Right forelimb (tissue), 1 donor: ENCODE measurements around the gene GSX2.
A peak's percentile ranks its signal among the peaks of the same experiment; 100 is the strongest.

Experiments used
- DNase-seq: peaks from one replicate; pipeline ENCODE4 v3.0.0-alpha.2; 2018

The GSX2 gene

DNA sequence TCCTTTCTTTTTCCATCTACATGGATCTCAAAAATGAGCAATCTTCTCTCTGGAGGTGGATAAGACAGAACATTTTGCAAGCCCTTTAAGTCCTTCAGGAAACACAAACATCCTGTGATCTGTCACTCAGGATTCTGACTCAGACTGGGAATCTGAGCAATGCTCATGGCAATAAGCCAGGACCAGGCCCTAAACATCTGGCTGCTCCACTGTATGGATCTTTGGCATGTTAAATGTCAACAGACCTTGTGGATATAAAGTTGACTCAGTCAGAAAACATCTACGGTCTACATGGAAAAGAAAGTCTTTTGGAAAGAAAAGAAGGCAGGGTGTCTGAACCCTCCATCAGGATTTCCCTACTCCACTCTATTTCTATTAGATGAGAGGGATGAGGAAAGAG, 17.8 kb upstream of the GSX2 start:
- no peak for DNase-seq

DNA sequence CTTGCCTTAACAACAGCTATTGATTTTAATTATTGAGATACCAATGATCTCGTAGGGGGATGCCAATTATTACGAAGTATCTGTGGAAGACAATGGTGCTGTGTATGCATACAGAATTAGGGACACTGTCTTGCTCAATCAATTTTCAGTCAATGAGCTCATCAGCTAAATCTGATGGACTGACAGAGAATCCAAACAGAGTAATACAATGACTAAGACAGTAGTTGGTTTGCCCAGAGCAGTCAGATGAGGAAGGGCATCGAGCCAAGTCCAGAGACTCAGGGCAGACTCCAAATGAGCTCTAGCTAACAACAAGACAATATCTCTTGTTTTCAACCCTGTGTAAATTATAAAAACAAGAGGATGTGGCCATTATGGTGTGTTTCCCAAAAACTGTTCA, 14.7 kb upstream of the GSX2 start:
- DNase-seq: no peak

DNA sequence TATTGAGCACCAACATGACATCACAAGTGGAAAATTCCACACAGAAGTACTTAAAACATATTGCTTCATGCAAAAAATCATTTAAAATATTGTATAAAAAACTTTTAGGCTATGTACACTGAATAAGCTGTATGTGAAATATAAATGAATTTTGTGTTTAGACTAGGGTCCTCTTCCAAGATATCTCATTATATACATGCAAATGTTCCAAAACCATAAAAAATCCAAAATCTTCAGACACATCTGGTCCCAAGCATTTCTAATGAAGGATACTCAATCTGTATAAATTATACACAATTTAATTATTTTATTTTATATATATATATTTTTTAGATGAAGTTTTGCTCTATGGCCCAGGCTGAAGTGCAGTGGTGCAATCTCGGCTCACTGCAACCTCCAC, 10.1 kb upstream of the GSX2 start:
- DNase-seq: no peak

DNA sequence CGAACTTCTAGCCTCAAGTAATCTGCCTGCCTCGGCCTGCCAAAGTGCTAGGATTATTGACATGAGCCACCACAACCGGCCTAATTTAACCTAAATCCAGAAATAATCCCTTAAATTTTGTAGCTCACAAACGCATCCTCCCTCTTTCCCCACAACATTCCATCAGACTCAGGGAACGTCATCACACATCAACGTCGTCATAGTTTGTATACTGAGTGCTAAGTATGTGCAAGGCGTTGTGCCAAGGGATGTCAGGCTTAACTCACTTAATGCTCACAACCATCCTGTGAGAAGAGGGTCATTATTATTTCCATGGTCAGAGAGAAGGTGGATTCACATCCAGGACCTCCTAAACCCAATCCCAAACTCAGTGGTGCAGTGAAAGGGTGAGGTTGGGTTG, 9.6 kb upstream of the GSX2 start:
- DNase-seq: no peak

DNA sequence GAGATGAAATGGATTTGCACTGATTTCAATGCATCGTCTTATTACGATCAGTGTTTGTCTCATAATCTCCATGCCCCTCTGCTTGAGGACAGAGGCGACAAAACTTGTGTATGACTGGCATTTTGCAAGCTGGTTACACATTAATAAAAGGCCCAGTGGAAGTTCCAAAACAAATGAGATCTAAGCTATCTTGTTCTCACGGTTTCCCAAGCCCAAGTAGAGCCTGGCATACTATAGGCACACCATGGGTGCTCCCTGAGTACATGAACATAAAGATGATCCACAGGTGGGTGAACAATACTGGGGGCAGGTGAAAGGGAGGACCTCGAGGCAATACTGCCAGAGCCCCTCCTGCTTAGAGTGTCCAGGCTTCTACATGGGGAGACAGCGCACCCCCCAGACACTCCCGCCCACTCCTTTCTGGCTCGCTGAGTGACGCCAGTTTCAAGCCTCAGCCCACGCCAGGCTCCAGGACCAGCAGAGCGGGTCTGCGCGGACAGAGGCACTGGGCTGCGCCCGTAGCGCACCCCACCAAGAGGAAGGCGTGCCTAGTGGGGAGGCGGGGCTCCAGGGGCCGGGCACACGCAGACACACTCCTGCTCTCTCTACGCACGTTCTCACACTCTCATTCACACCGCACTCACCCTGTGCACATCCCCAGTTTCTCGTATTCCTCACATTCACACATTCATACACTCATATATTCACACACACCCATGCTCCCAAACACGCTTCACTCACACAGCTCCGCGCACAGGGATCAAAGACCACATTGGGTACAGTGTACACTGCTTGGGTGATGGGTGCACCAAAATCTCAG, 8.9 kb upstream of the GSX2 start:
- DNase-seq: no peak

DNA sequence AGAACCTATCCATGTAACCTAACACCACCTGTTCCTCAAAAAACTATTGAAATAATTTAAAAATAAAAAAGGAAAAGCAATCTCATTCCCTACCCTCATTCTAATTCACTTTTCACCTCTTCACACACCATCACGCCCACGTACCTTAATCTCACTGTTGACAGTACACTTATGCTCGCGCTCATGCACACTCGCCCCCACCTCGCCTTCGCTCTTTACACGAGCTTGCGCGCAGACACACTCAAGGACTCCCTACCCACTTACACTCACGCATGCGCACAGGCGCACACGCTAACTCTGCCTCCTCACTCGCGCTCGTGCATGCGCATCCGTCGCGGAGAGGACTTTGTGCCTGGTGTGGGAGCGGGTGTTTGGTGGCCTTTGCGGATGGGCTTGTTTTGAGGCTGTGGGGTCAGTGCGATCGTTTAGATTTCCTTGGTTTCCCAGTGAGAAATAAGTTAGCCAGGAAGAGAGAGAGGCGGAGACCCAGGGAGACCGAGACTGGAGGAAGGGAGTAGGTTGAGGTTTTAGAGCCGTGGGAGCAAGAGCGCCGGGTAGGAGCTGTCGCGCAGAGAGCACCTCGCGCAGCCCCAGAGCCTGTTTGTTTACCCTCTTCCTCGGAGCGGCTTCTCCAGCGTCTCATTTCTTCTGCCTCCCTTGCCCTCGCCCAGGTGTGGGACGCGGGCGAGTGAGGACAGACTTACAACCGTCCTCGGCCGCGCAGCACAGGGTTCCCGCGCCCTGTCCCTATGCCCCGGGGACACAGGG, 8.1 kb upstream of the GSX2 start:
- DNase-seq: peak; percentile 81

DNA sequence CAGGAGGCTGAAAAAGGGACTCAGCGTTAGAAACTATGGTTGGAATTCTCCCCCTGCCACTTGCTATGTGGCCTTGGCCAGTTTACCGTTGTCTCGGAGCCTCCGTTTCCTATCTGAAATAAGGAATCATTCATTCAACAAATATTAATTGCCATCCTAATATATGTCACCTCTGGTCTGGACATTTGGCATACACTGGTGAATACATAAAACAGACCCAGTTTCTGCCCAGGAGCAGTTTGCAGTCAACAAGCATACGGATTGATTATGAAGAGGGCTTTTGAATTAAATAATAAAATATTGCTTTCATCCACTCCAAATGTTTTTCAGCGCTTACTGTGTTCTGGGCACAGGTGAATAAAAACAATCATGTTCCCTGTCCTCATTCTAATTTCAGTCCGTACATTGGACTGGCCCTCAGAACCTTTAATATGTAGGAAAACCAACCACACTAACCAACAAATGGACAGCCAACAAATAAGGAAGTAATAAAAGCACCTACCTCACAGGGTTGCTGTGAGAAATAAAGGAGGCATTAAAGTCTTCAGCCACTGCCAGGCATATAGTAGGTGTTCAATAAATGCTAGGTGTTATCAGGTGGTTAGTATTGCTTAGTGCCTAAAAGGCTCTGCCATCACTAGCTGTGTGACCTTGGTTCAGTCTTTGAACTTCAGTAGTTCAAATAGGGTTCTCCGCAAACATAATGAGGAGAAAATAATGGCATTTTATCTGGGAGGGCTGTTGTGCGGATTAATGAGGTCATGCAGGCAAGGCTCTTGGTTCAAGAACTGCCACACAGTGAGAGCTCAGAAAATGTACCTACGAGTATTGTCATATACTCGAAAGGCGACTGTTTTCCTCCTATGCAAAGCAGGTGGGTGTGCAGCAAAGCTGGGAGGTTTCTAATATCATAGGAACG, 7.3 kb upstream of the GSX2 start:
- no peak for DNase-seq

DNA sequence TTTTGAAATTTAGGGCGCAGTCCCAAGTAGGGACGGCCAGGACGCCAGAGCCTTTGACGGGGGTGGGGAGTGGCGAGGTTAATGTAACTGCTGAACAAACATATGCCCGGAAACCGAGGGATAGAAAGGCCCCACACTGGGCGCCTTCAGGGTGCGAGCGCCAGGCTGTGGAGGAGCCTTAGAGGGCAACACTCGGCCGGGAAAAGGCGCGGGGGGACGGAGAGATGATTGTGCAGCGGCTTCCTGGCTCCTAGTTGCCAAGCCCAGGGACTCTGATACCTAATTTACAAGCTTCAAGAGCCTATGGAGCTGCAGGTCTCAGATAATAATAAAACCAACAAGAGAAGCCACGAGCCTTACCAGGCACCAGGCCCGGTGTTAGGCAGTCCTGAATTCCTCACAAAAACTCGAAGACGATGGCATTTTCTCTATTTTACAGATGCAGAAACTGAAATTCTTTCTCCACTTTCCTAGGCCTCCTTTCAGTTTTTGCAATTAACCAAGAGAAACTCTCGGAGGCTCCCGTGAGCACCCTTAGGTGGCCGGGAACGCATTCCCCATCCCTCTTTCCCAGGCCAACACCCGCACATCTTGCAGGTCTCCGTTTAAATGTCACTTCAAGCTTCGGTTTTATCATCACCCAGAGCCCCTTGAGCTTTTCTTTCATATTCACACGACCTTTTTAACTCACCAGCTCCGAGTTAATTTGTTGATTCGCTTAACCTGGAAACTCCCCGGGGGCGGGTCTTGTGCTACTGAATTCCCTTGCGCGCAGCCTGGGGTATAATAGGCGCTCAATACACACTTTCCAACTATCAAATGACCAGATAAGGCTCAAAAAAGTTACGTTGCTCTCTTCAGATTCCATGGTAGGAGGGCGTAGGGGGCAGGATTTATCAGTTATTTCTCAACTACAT, 6.4 kb upstream of the GSX2 start:
- DNase-seq: no peak

DNA sequence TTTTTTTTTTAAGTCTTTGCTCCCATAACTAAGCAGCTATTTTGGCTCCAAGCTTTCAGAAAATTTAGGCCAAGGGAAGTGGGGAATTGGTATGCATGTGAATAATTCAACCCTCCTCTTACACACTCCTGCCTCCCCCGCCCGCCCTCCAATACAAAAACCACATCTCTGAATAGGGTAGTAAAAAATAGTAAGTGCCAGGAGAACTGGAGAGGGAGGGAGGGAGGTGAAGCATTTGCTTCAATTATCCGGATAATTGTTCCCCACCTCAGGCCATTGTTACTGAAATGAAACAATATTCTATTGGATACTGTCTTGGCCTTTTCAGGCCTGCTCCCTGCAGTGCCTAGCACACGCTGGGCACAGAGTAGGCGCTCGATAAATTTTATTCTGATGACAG, 5.5 kb upstream of the GSX2 start:
- no peak for DNase-seq

DNA sequence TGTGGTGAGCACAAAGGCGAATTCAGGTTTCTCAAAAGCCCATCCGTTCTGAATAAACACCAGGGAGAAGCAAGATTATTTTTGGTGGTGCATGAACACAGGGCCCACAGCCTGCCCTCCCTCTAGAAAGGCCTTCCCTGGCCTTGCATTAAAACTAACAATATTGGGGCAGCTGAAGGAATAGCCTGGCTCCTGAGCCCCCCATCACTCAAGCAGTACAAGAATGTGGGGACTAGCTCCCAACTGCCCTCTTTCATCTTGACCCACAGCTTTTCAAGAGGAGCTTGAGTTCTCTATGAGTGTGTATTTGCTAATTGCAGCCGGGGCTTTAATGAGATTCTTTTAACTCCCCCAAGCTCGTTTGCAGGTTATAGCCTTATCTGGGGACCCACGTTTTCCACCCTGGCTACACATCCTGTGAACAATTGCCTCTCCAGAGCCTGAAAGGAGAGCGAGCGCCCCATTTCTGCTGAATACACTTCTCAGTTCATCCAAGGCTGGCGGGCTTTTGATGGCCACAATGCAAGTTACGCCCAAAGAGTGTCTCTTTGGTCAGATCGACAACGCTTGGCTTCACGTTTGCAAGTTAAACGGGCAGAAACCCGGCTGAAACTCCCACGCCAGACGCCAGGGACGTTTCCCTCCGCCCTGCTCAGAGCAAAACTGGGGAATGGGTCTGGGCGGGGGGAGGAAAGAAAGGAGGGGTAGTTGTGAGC, 4.7 kb upstream of the GSX2 start:
- no peak for DNase-seq

DNA sequence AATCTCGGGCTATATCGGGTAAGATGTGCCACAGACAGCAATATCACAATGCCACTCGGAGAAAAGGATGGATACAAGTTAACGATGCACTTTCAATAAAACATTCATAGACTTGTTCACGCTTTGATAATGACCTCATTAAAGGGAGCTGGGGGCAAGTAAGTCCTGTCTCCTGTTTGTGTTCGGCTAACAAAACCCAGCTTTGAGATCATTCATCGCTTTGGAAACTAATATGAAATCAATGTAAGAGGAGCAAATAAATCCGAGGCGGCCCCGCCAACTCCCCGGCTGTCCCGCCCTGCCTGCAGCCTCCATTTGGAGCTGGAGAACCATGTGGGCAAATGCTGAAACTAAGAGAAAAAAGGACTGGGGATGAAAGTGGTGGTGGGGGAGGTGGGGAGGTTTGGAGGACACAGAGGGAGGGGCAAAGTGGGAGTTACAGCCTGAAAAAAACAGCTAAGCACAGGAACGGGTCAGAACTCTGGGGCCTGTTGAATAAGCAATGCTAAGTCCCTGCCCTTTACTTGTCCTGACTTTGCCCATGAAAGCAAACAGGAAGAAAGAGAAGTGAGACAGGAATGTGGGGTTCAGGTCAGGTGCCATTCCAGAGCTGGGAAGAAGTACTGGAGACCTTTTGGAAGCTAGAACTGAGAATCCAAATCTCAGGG, 3.5 kb upstream of the GSX2 start:
- DNase-seq: no peak

DNA sequence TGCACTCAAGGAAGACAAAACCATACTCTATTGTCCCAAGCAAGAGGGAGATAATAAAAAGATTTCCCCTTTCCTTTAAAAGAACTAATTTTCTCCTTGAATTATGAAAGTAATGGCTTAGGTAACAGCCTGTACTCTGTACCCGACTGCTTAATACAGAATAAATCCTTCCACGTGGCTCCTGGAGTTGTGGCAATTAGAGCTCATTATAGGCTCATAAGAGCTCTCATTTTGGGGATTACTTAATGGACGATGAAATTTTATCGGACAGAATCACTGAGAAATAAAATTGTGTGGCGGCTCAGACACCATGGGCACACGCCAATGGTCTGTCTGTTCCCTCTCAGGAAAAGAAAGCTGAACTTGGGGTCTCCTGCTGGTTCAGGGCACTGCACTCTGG, 2.8 kb upstream of the GSX2 start:
- DNase-seq: no peak

DNA sequence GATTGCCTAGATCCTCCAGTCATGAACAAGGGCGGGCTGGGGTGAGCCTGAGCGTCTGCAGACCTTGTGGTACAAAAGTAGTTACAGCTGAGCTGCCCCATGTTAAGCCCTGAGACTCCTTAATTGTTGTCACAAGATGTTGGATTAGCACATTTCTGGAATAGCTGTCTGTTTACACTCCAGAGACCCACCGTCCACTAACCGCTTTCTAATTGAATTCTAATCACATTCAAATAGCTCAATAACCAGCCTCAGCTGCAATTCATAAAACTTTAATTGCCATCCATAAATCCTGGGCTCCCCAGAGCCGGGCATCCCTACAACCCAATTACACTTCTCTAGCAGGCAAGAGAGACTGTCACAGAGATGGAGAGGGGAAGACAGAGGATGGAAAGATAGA, 1.6 kb upstream of the GSX2 start:
- no peak for DNase-seq

DNA sequence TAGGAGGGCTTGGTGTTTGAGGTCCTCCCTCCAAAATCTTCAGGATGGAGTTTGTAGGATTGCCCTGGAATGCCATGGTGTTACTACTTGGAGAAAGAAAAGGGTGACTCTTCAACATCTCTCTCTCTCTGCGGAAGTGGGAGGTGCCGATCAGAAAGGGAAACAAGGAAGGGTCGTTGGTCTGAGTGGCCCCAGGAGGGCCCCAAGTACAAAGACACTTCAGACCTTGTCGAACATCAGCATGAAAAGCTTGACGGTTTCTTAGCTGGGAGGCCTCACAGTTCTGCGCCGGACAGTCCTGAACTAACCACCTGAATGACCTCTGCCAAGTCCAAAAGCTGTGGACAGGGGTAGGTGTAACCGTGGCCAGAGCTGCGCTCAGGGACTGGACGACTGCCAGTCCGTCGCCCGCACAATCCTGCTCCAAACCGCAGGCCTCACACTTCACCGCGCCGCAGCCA, 646 bp upstream of the GSX2 start:
- no peak for DNase-seq

DNA sequence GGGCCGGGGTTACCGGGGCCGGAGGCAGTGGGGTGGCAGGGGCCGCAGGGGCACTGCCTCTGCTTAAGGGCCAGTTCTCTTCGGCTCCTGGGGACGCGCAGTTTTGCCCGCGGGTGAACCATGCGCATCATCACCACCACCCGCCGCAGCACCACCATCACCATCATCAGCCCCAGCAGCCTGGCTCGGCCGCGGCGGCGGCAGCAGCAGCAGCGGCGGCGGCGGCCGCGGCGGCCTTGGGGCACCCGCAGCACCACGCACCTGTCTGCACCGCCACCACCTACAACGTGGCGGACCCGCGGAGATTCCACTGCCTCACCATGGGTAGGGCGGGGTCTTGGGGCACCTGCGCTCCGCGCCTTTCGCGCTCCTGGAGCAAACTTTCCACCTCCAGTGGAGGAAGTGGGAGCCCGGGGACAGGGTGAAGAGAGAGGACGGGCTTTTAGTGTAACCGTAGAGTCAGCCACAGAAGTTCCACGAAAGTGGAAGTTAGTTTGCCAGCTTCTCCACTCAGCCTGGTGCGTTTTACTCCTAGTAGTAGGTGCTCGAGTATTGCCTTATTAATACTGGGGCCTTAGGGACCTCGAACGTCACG, 729 bp downstream of the GSX2 start:
- DNase-seq: no peak

DNA sequence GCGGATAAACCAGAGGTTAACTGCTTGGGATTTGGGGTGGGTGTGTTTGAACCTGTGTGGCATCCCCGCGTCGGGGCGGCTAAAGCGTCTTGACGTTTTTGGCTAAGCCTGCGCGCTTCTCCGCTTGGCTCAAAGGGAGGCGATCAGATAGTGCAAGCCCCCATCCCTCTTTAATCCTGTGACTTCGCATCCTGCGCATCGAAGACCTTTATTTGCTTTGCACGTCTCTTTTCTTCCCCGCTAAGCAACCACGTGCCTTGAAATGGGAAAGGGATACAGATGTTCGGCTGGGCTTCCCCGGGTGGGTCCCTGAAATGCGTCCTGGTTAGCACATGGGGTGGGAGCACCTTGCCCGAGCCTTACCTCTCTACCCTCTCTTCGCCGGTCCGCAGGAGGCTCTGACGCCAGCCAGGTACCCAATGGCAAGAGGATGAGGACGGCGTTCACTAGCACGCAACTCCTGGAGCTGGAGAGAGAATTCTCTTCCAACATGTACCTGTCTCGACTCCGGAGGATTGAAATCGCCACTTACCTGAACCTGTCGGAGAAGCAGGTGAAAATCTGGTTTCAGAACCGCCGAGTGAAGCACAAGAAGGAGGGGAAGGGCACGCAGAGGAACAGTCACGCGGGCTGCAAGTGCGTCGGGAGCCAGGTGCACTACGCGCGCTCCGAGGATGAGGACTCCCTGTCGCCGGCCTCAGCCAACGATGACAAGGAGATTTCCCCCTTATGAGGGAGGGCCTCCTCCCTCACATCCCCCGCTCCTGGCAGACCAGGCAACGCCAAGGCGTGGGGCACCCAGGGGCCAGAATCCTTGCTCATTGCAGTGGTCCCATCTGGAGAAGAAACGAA, 1.5 kb downstream of the GSX2 start:
- DNase-seq: no peak

DNA sequence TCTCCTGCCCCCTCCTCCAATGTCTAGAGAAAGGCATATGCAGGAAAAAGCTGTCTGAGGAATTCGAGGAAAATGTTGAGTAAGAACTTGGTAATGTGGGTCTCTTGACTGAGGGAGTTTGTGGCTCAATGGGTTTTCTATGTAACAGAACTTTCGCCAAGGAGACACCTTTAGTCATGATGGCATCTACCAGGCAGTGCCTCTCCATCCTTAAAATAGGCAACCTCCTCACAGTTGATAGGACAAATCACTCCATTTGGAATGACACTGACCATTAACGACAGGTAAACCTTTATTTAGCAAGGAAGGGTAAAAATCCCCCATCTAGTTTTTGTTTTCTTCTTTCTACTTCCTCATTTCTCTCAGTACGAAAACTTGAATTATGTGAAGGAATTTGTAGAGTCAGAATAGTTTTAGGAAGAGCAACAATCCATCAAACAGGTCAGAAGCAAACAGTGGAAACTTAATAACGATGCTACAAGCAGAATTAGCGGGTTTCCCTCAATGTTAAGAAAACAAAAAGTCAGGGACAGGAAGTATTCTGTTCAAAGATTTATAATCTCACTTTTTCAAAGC, 2.7 kb downstream of the GSX2 start:
- no peak for DNase-seq

DNA sequence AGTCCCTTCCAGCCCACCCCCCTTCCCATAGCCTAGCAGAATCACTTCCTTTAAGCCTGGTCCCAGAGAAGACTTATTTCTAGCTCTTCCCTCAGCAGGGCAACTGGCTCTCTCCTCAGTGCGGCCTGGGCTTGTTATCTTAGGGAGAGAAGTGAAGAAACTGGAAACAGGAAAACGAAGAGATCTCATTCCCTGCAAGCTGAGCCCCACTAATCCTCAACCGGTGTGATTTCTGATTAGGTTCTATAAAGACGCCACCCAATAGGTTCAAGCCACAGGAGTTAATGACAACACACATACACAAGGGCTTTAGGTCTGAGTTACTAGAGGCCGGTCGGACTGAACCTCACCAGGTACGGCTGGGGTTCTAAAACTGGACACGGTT, 3.2 kb downstream of the GSX2 start:
- DNase-seq: no peak

DNA sequence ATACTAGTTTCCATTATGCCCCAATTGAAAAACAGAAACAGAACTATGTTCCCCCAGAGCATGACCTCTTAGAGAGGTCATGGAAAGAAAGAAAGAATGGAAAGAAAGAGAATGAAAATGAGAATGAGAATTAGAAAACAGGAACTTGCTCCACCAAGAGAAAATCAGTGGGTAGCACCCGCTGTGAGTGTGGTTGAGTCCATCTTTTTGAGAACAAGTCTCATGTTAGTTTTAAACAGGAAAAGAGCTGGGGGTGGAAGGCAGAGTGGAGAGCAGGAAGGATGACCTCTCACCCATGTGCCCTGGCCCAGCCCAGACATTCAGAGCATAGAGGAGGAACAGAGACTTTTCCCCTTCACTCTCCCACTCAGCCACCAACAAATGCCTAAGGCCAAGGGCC, 4.9 kb downstream of the GSX2 start:
- DNase-seq: no peak
